IPS-NIHi7 (cell line): Measurements from ENCODE around the gene BARX1.
"Not testable (repeated sequence)": the region's sequence is repeated elsewhere in the genome, so short reads cannot be mapped to it uniquely, and the experiment has no call there.

ENCODE experiments used
- DNase-seq: peaks from one replicate; pipeline ENCODE4 v3.0.0; 2012; ENCODE audit warnings: mixed read lengths; ENCODE audit errors: extremely low spot score

The BARX1 gene

GRCh38 chr9:93951655-93952118 is 3.5 kb downstream of the BARX1 start:
- no peak for DNase-seq

- DNase-seq: no peak
Measured at GRCh38 chr9:93950619-93951601, 4.2 kb downstream of the BARX1 start.

GRCh38 chr9:93949694-93950449 is 5.3 kb downstream of the BARX1 start:
- no peak for DNase-seq

- no peak for DNase-seq
Measured at GRCh38 chr9:93949073-93949693, 6.0 kb downstream of the BARX1 start.

- DNase-seq: no peak
Measured at GRCh38 chr9:93948441-93949072, 6.6 kb downstream of the BARX1 start.

- no peak for DNase-seq
Measured at GRCh38 chr9:93947409-93948070, 7.6 kb downstream of the BARX1 start.

- DNase-seq: no peak
Measured at GRCh38 chr9:93946338-93946712, 8.8 kb downstream of the BARX1 start.

GRCh38 chr9:93945400-93946337 is 9.5 kb downstream of the BARX1 start:
- no peak for DNase-seq

- no peak for DNase-seq
Measured at GRCh38 chr9:93944011-93944410, 11.1 kb downstream of the BARX1 start.

- no peak for DNase-seq
Measured at GRCh38 chr9:93942161-93942560, 13.0 kb downstream of the BARX1 start.

- DNase-seq: no peak
Measured at GRCh38 chr9:93941493-93941892, 13.7 kb downstream of the BARX1 start.

GRCh38 chr9:93940951-93941350 is 14.2 kb downstream of the BARX1 start:
- no peak for DNase-seq

GRCh38 chr9:93939589-93939988 is 15.6 kb downstream of the BARX1 start:
- not testable (repeated sequence) for DNase-seq

- DNase-seq: no peak
Measured at GRCh38 chr9:93937193-93937592, 18.0 kb downstream of the BARX1 start.

- DNase-seq: no peak
Measured at GRCh38 chr9:93931905-93932304, 23.2 kb downstream of the BARX1 start.

- DNase-seq: no peak
Measured at GRCh38 chr9:93930070-93930469, 25.1 kb downstream of the BARX1 start.

GRCh38 chr9:93929231-93929630 is 25.9 kb downstream of the BARX1 start:
- DNase-seq: no peak

GRCh38 chr9:93922535-93922934 is 32.6 kb downstream of the BARX1 start:
- DNase-seq: no peak

GRCh38 chr9:93920131-93920800 is 34.9 kb downstream of the BARX1 start:
- no peak for DNase-seq
